Stimulated activated CD4-positive, alpha-beta T cell treated with anti-CD3 and anti-CD28 coated beads, TNF-alpha, amount 100 ng/mL, for 48 hours (primary cell): Measurements from ENCODE around the gene HECTD2.
"Not testable (repeated sequence)": the region's sequence is repeated elsewhere in the genome, so short reads cannot be mapped to it uniquely, and the experiment has no call there.

ENCODE experiments used
- DNase-seq, 3 donors: peaks; one replicate each; pipeline ENCODE4 v3.0.0-alpha.2; 2020; ENCODE audit warnings: low read depth in 3 of 3

HECTD2 gene

GRCh38 chr10:91409869-91410637 lies at the start of gene HECTD2:
Gene HECTD2, plus strand, starts transcription at chr10:91410344. Its CDS starts 95 bp downstream, at chr10:91410439.
- peak; percentile 54 to 73 (median 59) for DNase-seq

GRCh38 chr10:91360461-91360860 lies 49.7 kb upstream of the HECTD2 start:
- DNase-seq = no peak

- DNase-seq = not testable (repeated sequence)
Measured at GRCh38 chr10:91365519-91365918, 44.6 kb upstream of the HECTD2 start.

GRCh38 chr10:91366704-91367103 lies 43.4 kb upstream of the HECTD2 start:
- no peak for DNase-seq

GRCh38 chr10:91367127-91367531 lies 43.0 kb upstream of the HECTD2 start:
- no peak for DNase-seq

GRCh38 chr10:91367558-91367957 lies 42.6 kb upstream of the HECTD2 start:
- no peak for DNase-seq

GRCh38 chr10:91369978-91370589 lies 40.1 kb upstream of the HECTD2 start:
- not testable (repeated sequence) for DNase-seq

GRCh38 chr10:91374052-91374451 lies 36.1 kb upstream of the HECTD2 start:
- no peak for DNase-seq

- peak in 1 of 3 donors; percentile 8 for DNase-seq
Measured at GRCh38 chr10:91378061-91378460, 32.1 kb upstream of the HECTD2 start.

GRCh38 chr10:91380873-91381256 lies 29.3 kb upstream of the HECTD2 start:
- no peak for DNase-seq

- DNase-seq = no peak
Measured at GRCh38 chr10:91381257-91381891, 28.8 kb upstream of the HECTD2 start.

- no peak for DNase-seq
Measured at GRCh38 chr10:91385306-91386085, 24.6 kb upstream of the HECTD2 start.

- DNase-seq = no peak
Measured at GRCh38 chr10:91389636-91390512, 20.3 kb upstream of the HECTD2 start.

- DNase-seq = not testable (repeated sequence)
Measured at GRCh38 chr10:91390513-91390825, 19.7 kb upstream of the HECTD2 start.

- no peak for DNase-seq
Measured at GRCh38 chr10:91391920-91392319, 18.2 kb upstream of the HECTD2 start.

- DNase-seq = no peak
Measured at GRCh38 chr10:91406322-91406721, 3.8 kb upstream of the HECTD2 start.

- DNase-seq = peak in 1 of 3 donors; percentile 25
Measured at GRCh38 chr10:91409069-91409868, 875 bp upstream of the HECTD2 start.

- peak in 1 of 3 donors; percentile 13 for DNase-seq
Measured at GRCh38 chr10:91410638-91411371, 661 bp downstream of the HECTD2 start.

- DNase-seq = no peak
Measured at GRCh38 chr10:91411621-91412020, 1.5 kb downstream of the HECTD2 start.
